Right ventricle myocardium inferior (tissue), 1 donor: Measurements from ENCODE around the gene LRCH3. TPM values are rescaled to one million over a fixed set of nuclear protein-coding genes. Genes with fewer than 3 reads are reported as not detected.

Source experiments
- ATAC-seq: fragments of 200-7000 bp; cut with Tn5 transposase; one replicate; pipeline ENCODE4 v1.9.1; 2020; ENCODE audit warnings: mild to moderate bottlenecking, moderate library complexity
- DNase-seq: peaks from one replicate; pipeline ENCODE4 v3.0.0; 2021; ENCODE audit errors: missing footprints
- intact Hi-C: fragments of 100-400 bp; cut with DNase I; formaldehyde crosslinking; loops from one replicate; pipeline ENCODE4 v1.11.0; 2022
- total RNA-seq: library from RNA; stranded (reverse); fragmentation: NEBNext Ultra II Directional; extraction: Animal tissue kit (Norgen Biotek cat#: 25700); gene quantifications from one replicate; pipeline ENCODE4 v1.2.1, GENCODE V29; 2021
- donor health status: DM: no; HTN: yes; CAD: no; lungs with severe emphysema.

Gene LRCH3
- total RNA-seq, 1 donor from 2014 or later: 17.9 TPM

DNA sequence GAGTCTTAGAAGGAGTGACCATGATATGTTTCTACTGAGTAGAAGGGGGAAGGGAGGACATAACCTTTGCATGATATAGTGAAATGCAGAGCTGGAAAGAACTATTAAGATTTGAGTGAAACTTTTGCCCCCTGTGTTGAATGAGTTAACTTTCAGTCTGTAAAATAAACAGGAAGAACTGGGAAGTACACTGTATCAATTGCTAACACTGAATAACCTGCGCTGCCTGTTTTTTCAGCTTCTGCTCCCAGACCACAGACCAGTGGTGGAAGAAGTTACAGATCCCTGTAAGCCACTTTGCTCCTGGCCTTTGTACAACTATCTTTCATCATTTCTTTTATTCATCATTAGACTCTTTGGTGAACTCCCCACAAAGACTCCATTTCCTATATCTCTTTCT lies 3.6 kb upstream of the LRCH3 start:
- ATAC-seq (no peak), DNase-seq (no peak)
- intact Hi-C loops: no loop called here

DNA sequence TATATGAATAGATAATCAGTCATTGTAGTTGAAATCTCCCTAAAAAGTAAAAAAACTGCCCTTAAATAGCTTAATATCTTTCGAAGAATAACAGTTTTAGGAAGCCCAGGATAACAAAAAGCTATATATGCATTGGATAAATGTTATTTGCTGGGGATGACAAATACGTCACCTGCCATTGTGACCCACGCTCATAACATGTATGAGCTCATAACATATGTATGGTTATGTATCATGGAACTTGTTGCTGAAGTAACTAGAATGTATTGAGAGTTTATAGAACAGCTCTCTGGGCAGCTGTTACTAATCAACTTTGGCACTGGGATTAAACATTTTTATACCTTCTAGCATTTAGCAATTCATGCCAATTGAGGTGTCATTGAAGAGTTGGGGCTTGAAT lies 1.7 kb upstream of the LRCH3 start:
- DNase-seq (no peak), ATAC-seq (no peak)
- intact Hi-C loops: no loop called here

GRCh38 chr3:197790033-197790432 lies 1.0 kb upstream of the LRCH3 start:
- DNase-seq (no peak), ATAC-seq (no peak)
- intact Hi-C loops: loop anchor here (5.0 kb wide), 1 partner anchor 38 kb away; no protein-coding TSS in a partner anchor

DNA sequence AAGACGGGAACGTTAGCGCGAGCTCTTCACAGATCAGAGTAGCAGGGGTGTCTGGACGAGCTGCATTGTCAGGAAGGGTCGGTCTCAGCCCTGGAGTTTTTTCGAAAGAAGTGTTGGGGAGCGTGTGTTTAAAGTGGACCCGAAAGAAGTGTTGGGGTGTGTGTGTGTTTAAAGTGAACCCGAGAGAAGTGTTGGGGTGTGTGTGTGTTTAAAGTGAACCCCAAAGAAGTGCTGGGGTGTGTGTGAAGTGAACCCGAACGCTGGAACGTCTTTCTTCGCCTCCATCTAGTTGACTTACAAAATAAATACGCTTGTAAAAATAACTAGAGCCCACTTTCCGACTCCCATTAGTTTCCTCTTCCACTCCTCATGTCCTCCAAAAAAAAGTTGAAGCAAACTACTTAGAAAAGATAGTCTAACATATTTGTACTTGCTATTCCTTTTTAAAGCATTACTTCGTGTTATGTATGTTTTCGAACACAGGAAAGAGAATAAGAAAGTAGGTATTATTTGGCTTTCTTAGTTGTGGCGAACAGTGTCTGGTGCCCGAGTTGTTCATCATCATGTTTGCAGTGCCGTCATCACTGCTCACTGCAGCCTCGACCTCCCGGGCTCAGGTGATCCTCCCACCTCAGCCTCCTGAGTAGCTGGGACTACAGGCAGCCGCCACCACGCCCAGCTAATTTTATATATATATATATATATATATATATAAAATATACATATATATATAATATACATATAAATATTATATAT lies 1.0 kb downstream of the LRCH3 start:
- intact Hi-C loops: loop anchor here (5.0 kb wide), 1 partner anchor 40 kb away; no protein-coding TSS in a partner anchor
- ATAC-seq: peak; percentile 23
- no peak for DNase-seq

- ATAC-seq (no peak), DNase-seq (no peak)
- intact Hi-C loops: loop anchor here (5.0 kb wide), 1 partner anchor 41 kb away; no protein-coding TSS in a partner anchor
These were observed 2.2 kb downstream of the LRCH3 start for GRCh38 chr3:197793247-197793646.

DNA sequence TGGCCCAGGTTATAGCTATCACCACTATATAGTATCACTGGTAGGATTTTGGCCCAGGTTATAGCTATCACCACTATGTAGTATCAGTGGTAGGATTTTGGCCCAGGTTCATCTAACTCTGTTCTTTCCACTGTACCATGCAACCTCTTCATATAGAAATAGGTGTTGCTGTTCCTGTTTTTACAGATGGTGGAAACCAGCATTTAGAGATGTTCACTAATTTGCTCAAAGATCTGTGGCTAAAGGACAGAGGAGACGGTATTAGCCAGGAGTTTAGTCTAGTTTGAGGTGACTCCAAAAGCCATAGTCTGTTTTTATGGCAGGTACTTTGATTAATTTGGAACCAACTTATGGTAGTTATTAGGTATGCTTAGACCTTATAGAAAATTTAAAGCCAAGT lies 3.1 kb downstream of the LRCH3 start:
- intact Hi-C loops: loop anchor here (5.0 kb wide), 1 partner anchor 42 kb away; no protein-coding TSS in a partner anchor

GRCh38 chr3:197795200-197795599 lies 4.1 kb downstream of the LRCH3 start:
- no peak for ATAC-seq
- intact Hi-C loops: no loop called here
- no peak for DNase-seq

More for the DNA sequence above, 3.1 kb downstream of the LRCH3 start:
- ATAC-seq (no peak), DNase-seq (no peak)

GRCh38 chr3:197796087-197796486 lies 5.0 kb downstream of the LRCH3 start:
- DNase-seq: no peak
- intact Hi-C loops: no loop called here
- ATAC-seq: no peak

GRCh38 chr3:197798863-197799262 lies 7.8 kb downstream of the LRCH3 start:
- peak; percentile 24 for ATAC-seq
- intact Hi-C loops: no loop called here
- DNase-seq: no peak

DNA sequence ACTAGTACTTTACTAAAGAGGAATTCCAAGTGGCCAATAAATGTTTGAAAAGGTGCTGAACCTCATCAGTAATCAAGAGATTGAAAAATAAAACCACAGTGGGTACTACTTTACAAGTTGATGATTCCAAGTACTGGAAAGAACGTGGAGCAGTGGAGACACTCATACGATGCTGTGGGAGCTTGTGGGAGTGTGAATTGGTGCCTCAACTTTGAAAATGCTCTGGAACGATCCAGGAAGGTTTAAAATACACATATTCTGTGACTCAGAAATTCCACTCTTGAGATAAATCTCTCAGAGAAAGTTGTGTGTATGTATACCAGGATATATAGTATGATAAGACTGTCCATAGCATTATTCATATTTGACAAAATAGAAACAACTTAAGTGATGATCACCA lies 9.3 kb downstream of the LRCH3 start:
- intact Hi-C loops: no loop called here
- ATAC-seq: no peak
- DNase-seq: no peak

GRCh38 chr3:197801891-197802778 lies 11.1 kb downstream of the LRCH3 start:
- DNase-seq (no peak), ATAC-seq (no peak)
- intact Hi-C loops: no loop called here

DNA sequence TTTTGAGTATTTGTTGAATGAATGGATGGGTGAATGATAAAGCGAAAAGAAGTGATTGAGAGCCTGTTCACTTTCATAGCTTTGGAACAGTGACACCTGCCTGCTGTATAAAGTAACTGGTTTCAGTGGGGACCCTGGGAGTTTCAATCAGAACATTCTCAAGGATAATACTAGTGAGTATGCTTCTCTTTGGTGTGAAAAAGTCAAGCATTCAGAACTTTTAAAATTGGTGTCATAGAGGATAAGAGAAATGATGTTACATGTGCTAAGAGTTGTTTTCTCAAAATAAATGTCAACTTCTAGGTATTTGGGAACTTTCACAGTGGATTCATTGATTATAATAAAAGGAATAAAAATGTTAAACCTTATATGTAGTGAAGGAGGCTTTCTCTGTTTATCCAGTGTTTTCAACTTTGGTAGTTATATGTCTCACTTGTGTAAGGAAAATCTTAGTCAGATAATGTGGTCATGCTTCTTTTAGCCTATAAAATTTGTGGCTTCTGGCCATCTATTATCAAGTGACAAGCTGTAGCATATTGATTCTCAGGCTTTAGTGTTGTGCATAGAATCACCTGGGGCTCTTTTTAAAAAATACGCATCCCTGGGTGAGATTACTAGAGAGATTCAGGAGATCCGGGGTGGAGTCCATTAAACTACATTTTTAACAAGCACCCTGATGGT lies 11.9 kb downstream of the LRCH3 start:
- ATAC-seq (no peak), DNase-seq (no peak)
- intact Hi-C loops: no loop called here

- DNase-seq: no peak
- intact Hi-C loops: no loop called here
- ATAC-seq: no peak
These were observed 13.5 kb downstream of the LRCH3 start for GRCh38 chr3:197804511-197804910.

GRCh38 chr3:197807969-197808587 lies 17.0 kb downstream of the LRCH3 start:
- intact Hi-C loops: no loop called here
- DNase-seq (no peak), ATAC-seq (no peak)

- intact Hi-C loops: no loop called here
- no peak for DNase-seq
- ATAC-seq: peak; percentile 64
These were observed 18.4 kb downstream of the LRCH3 start for GRCh38 chr3:197809356-197810020.

DNA sequence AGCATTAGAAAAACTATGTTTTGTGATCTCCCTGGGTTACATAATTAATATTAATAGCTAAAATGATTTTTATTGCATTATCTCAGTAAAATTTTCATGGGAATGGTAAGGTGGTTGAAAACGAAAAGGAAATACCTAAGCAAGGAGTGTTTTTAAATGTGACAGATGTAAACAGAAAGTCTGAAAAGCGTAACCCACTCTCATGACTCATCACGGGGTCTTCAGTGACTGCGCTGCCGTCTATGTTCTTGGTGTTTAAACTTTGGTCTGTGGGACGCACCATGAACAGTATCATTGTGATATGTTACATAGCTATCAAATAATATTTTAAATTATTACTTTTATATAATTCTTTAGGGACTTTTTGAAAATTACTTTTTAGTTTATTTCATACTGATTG lies 19.8 kb downstream of the LRCH3 start:
- ATAC-seq: no peak
- no peak for DNase-seq
- intact Hi-C loops: no loop called here

GRCh38 chr3:197811343-197811742 lies 20.3 kb downstream of the LRCH3 start:
- ATAC-seq (peak; percentile 72), DNase-seq (peak; percentile 75)
- intact Hi-C loops: no loop called here

DNA sequence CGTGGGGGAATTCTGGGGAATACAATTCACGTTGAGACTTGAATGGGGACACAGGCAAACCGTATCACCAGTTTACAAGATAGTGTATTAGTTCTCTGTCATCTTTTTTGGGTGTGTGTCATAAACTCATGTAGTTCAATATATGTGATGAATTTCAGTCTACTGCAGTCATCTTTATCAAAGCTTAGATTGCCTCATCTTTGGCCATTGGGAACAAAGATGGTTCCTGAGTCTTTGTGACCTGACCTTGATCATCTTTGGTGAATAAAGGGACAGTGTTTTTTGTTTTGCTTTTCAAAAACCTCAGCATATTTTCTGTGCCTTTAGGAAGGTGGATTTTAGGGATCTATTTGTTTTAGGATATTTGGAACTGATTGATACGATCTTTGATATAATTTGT lies 23.3 kb downstream of the LRCH3 start:
- DNase-seq (no peak), ATAC-seq (no peak)
- intact Hi-C loops: no loop called here
